Measurements from ENCODE around the gene LRP2BP. TPM values are rescaled to one million over a fixed set of nuclear protein-coding genes. Genes with fewer than 3 reads are reported as not detected.

LRP2BP gene
- total and polyA plus RNA-seq, 4 donors, result 0.09 to 0.64 (median 0.20) TPM

- TF ChIP-seq, protein P1, sequence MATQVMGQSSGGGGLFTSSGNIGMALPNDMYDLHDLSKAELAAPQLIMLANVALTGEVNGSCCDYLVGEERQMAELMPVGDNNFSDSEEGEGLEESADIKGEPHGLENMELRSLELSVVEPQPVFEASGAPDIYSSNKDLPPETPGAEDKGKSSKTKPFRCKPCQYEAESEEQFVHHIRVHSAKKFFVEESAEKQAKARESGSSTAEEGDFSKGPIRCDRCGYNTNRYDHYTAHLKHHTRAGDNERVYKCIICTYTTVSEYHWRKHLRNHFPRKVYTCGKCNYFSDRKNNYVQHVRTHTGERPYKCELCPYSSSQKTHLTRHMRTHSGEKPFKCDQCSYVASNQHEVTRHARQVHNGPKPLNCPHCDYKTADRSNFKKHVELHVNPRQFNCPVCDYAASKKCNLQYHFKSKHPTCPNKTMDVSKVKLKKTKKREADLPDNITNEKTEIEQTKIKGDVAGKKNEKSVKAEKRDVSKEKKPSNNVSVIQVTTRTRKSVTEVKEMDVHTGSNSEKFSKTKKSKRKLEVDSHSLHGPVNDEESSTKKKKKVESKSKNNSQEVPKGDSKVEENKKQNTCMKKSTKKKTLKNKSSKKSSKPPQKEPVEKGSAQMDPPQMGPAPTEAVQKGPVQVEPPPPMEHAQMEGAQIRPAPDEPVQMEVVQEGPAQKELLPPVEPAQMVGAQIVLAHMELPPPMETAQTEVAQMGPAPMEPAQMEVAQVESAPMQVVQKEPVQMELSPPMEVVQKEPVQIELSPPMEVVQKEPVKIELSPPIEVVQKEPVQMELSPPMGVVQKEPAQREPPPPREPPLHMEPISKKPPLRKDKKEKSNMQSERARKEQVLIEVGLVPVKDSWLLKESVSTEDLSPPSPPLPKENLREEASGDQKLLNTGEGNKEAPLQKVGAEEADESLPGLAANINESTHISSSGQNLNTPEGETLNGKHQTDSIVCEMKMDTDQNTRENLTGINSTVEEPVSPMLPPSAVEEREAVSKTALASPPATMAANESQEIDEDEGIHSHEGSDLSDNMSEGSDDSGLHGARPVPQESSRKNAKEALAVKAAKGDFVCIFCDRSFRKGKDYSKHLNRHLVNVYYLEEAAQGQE (IDR thresholded peaks at IDR 0.05), result no peak
- no peak for TF ChIP-seq ATF3 (IDR thresholded peaks at IDR 0.05)
These were observed 16.1 kb upstream of the LRP2BP start (continued) for GRCh38 chr4:185411849-185412248.

- 97% methylated on average over 2 of the region's 2 CpGs for WGBS
- Histone ChIP-seq H3K4me3 (ENCODE audit: low read depth in 1 of 3, low read length in 3 of 3) (no peak overlapping the region), H3K27me3 (ENCODE audit: control insufficient read depth in 4 of 4, insufficient read depth in 4 of 4, low read length in 3 of 4) (no peaks in the 10 kb centered on the region), H3K27ac (ENCODE audit: low read depth in 1 of 2, low read length in 2 of 2) (no peak overlapping the region), H3K36me3 (ENCODE audit: control insufficient read depth in 4 of 4, insufficient read depth in 3 of 4, low read depth in 1 of 4, low read length in 3 of 4) (peaks cover 0 to 32% (median 23%) of the 10 kb centered on the region in 4 donors), H3K4me1 (ENCODE audit: control insufficient read depth in 4 of 4, insufficient read depth in 4 of 4, low read length in 3 of 4) (no peaks in the 10 kb centered on the region), H3K9ac (ENCODE audit: low read depth in 1 of 2, low read length in 2 of 2) (no peak overlapping the region), H3K9me3 (ENCODE audit: control insufficient read depth in 4 of 4, low read length in 3 of 4) (peaks cover 0 to 2% (median 0%) of the 10 kb centered on the region in 4 donors)
- no peak for DNase-seq (ENCODE audit: low spot score)
- TF ChIP-seq RXRA (IDR thresholded peaks at IDR 0.05), result no peak
- TF ChIP-seq TAF1 (conservative IDR thresholded peaks at IDR 0.05), result no peak
- TF ChIP-seq FOXA1 (IDR thresholded peaks at IDR 0.05), result no peak
- TF ChIP-seq RAD21 (IDR thresholded peaks at IDR 0.05), result no peak
- TF ChIP-seq SP1 (IDR thresholded peaks at IDR 0.05), result no peak
- TF ChIP-seq, protein P2, sequence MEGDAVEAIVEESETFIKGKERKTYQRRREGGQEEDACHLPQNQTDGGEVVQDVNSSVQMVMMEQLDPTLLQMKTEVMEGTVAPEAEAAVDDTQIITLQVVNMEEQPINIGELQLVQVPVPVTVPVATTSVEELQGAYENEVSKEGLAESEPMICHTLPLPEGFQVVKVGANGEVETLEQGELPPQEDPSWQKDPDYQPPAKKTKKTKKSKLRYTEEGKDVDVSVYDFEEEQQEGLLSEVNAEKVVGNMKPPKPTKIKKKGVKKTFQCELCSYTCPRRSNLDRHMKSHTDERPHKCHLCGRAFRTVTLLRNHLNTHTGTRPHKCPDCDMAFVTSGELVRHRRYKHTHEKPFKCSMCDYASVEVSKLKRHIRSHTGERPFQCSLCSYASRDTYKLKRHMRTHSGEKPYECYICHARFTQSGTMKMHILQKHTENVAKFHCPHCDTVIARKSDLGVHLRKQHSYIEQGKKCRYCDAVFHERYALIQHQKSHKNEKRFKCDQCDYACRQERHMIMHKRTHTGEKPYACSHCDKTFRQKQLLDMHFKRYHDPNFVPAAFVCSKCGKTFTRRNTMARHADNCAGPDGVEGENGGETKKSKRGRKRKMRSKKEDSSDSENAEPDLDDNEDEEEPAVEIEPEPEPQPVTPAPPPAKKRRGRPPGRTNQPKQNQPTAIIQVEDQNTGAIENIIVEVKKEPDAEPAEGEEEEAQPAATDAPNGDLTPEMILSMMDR (IDR thresholded peaks at IDR 0.05; ENCODE audit: low read depth, low read length, missing input control), result no peak
These were observed 12.7 kb upstream of the LRP2BP start for GRCh38 chr4:185408432-185408831.

- Histone ChIP-seq H3K4me1 (ENCODE audit: control insufficient read depth in 4 of 4, insufficient read depth in 4 of 4, low read length in 3 of 4) (no peaks in the 10 kb centered on the region), H3K9ac (ENCODE audit: low read depth in 1 of 2, low read length in 2 of 2) (no peak overlapping the region), H3K9me3 (ENCODE audit: control insufficient read depth in 4 of 4, low read length in 3 of 4) (peaks cover 0 to 2% (median 0%) of the 10 kb centered on the region in 4 donors), H3K4me3 (ENCODE audit: low read depth in 1 of 3, low read length in 3 of 3) (no peak overlapping the region), H3K27ac (ENCODE audit: low read depth in 1 of 2, low read length in 2 of 2) (no peak overlapping the region), H3K27me3 (ENCODE audit: control insufficient read depth in 4 of 4, insufficient read depth in 4 of 4, low read length in 3 of 4) (no peaks in the 10 kb centered on the region), H3K36me3 (ENCODE audit: control insufficient read depth in 4 of 4, insufficient read depth in 3 of 4, low read depth in 1 of 4, low read length in 3 of 4) (peaks cover 0 to 36% (median 26%) of the 10 kb centered on the region in 4 donors)
- DNase-seq (ENCODE audit: low spot score), result no peak
- WGBS, result 91% methylated on average over 6 of the region's 6 CpGs
- TF ChIP-seq RXRA (IDR thresholded peaks at IDR 0.05), result no peak
- no peak for TF ChIP-seq JUND (IDR thresholded peaks at IDR 0.05)
- TF ChIP-seq HNF4A (conservative IDR thresholded peaks at IDR 0.05), result no peak
- TF ChIP-seq FOXA1 (IDR thresholded peaks at IDR 0.05), result no peak
- TF ChIP-seq EGR1 (IDR thresholded peaks at IDR 0.05; ENCODE audit: low read depth in 2 of 2), result no peak
- TF ChIP-seq, protein P3, sequence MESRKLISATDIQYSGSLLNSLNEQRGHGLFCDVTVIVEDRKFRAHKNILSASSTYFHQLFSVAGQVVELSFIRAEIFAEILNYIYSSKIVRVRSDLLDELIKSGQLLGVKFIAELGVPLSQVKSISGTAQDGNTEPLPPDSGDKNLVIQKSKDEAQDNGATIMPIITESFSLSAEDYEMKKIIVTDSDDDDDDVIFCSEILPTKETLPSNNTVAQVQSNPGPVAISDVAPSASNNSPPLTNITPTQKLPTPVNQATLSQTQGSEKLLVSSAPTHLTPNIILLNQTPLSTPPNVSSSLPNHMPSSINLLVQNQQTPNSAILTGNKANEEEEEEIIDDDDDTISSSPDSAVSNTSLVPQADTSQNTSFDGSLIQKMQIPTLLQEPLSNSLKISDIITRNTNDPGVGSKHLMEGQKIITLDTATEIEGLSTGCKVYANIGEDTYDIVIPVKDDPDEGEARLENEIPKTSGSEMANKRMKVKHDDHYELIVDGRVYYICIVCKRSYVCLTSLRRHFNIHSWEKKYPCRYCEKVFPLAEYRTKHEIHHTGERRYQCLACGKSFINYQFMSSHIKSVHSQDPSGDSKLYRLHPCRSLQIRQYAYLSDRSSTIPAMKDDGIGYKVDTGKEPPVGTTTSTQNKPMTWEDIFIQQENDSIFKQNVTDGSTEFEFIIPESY (IDR thresholded peaks at IDR 0.05), result no peak
- TF ChIP-seq, protein P1 (IDR thresholded peaks at IDR 0.05), result no peak
- TF ChIP-seq, protein P2 (IDR thresholded peaks at IDR 0.05; ENCODE audit: low read depth, low read length, missing input control), result no peak
- TF ChIP-seq HNF4G (IDR thresholded peaks at IDR 0.05), result no peak
- no peak for TF ChIP-seq YY1 (IDR thresholded peaks at IDR 0.05)
- TF ChIP-seq NR2F2 (IDR thresholded peaks at IDR 0.05), result no peak
These were observed 9.7 kb upstream of the LRP2BP start for GRCh38 chr4:185405296-185405999.

All from liver (tissue), 9 donors.